ENCODE results near the gene ZMIZ1. TPM values are rescaled to one million over a fixed set of nuclear protein-coding genes. Genes with fewer than 3 reads are reported as not detected.

Gene ZMIZ1
- total and polyA plus RNA-seq, 7 experiments from 2014 or later, result 1.8 to 57.2 (median 14.2) TPM

DNA sequence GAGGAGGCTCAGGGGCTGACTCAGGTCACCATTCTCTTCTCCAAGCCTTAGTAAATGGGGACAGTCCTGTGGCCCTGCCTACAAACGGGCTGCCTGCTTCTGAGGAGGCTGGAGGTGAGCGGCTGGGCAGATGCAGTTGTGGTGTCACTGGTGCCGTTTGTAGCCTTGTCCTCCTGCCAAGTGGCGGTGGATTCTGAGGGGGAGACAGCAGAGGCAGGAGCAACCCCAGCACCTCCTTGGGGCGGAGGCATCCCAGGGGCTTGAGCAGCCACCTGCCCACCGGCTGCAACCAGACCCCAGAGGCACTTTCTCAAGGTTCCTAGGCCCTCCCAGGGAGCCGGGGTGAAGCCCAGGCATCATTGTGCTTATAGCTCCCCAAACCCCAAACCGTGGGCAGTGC, 112.5 kb downstream of the ZMIZ1 start:
- Mint-ChIP-seq H3K36me3 (no peaks in the 10 kb centered on the region), H3K4me1 (peaks cover 0 to 15% (median 4%) of the 10 kb centered on the region in 7 donors), H3K27me3 (peaks cover 0 to 2% (median 0%) of the 10 kb centered on the region in 5 donors), H3K9me3 (no peaks in the 10 kb centered on the region), H3K27ac (no peak overlapping the region), H3K4me3 (no peak overlapping the region)
- H3K9me3 ChIP-seq (ENCODE audit: control insufficient read depth in 2 of 3, low read length in 3 of 3), result no peaks in the 10 kb centered on the region
- H3K36me3 ChIP-seq (ENCODE audit: control insufficient read depth in 2 of 3, insufficient read depth in 3 of 3, low read length in 3 of 3), result no peaks in the 10 kb centered on the region
- ATAC-seq (no peak), DNase-seq (no peak)
- POLR2A ChIA-PET, result no interaction called here
- H3K27me3 ChIP-seq (ENCODE audit: control insufficient read depth in 2 of 2, insufficient read depth in 2 of 2, low read length in 2 of 2), result no peaks in the 10 kb centered on the region
- no peak overlapping the region for H3K27ac ChIP-seq (ENCODE audit: low read depth, low read length)
- no peak overlapping the region for H3K4me3 ChIP-seq (ENCODE audit: low read length)
- intact Hi-C loops (cut with micrococcal nuclease), result no loop called here
- H3K4me1 ChIP-seq (ENCODE audit: control insufficient read depth in 2 of 2, insufficient read depth in 2 of 2, low read length in 2 of 2), result no peaks in the 10 kb centered on the region
- CTCF ChIA-PET, result no interaction called here

DNA sequence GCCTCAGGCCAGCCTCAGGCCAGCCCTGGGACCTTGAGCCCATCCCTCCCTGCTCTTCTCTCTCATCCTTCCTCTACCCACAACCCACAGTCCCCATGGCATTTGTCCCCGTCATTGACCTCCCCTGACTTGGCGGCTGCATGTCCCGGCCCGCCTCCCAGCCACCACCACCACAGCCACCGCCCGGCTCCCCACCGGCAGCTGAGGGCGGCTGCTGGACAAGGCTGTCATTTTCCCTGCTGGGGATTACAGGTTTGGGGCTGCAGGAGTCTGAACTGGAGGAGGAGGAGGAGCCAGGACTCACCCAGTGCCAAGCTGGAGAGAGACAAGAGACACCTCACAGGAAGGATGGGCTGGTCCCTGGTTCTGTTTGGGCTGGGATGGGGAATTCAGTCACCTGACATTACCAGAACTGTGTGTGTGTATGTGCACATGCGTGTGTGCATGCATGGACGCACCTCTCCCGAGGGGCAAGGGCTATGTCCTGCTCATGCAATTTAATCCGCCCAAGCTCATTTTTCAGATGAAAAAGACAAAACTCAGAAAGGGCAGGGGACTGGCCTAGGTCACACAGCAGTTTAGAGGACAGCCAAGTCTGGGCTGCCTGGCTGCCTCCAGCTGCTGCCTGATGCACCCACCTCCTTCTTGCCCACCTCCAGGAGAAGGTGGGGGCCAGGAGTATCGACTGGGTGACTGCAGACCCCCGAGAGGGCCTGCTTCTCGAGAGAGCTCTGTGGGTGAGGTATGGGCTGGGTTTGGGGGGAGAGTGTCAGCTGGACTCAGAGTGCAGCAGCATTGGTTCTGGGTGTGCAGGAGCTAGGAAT, 113.1 kb downstream of the ZMIZ1 start:
- Mint-ChIP-seq H3K27ac (peak overlapping the region in 1 of 9 donors; percentile 12), H3K9me3 (no peaks in the 10 kb centered on the region), H3K4me1 (peaks cover 0 to 15% (median 4%) of the 10 kb centered on the region in 7 donors), H3K27me3 (peaks cover 0 to 2% (median 0%) of the 10 kb centered on the region in 5 donors), H3K4me3 (no peak overlapping the region), H3K36me3 (peaks cover 0 to 2% (median 0%) of the 10 kb centered on the region in 5 donors)
- Histone ChIP-seq H3K36me3 (ENCODE audit: control insufficient read depth in 2 of 3, insufficient read depth in 3 of 3, low read length in 3 of 3) (no peaks in the 10 kb centered on the region), H3K27ac (ENCODE audit: low read depth, low read length) (no peak overlapping the region), H3K9me3 (ENCODE audit: control insufficient read depth in 2 of 3, low read length in 3 of 3) (no peaks in the 10 kb centered on the region), H3K27me3 (ENCODE audit: control insufficient read depth in 2 of 2, insufficient read depth in 2 of 2, low read length in 2 of 2) (no peaks in the 10 kb centered on the region), H3K4me3 (ENCODE audit: low read length) (no peak overlapping the region), H3K4me1 (ENCODE audit: control insufficient read depth in 2 of 2, insufficient read depth in 2 of 2, low read length in 2 of 2) (no peaks in the 10 kb centered on the region)
- ChIA-PET CTCF (no interaction called here), POLR2A (no interaction called here)
- ATAC-seq (no peak), DNase-seq (no peak)
- intact Hi-C loops (cut with micrococcal nuclease), result no loop called here

DNA sequence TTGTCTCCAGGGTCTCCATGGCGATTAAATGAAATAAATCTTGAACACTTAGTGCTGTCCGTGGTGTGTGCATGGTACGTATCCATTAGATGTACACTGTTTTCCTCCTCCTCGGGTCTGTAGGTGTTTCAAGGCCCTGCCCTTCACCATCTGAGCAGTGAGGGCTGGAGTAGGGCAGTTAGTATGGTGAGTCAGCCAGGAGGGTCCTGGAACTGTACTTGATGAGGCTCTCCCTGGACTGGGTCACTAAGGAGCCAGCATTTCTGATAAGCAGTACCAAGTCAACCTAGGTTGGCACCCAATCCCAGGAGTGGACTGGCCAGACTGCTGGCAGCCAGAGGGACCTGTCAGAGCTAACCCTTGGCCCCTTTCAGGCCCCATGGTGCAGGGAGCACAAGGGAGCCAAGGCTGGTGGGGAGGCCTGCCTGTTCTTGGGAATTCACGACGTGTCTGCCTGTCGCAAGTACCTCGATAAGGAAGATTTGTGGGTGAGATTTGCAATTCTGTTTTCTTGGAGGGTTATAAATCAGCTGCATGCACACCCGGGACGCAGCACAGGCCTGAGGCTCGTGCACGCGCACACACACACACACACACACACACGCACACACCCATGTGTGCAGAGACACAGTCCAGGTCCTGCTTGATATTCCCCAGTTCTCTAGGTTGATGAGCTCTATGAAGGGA, 114.2 kb downstream of the ZMIZ1 start:
- H3K4me3 ChIP-seq (ENCODE audit: low read length), result no peak overlapping the region
- Mint-ChIP-seq H3K27me3 (peaks cover 0 to 2% (median 0%) of the 10 kb centered on the region in 5 donors), H3K9me3 (no peaks in the 10 kb centered on the region), H3K36me3 (peaks cover 0 to 6% (median 0%) of the 10 kb centered on the region in 5 donors), H3K4me3 (no peak overlapping the region), H3K4me1 (peaks cover 0 to 8% (median 2%) of the 10 kb centered on the region in 7 donors), H3K27ac (peak overlapping the region in 2 of 9 donors; percentile 23 to 60)
- POLR2A ChIA-PET, result no interaction called here
- no peak overlapping the region for H3K27ac ChIP-seq (ENCODE audit: low read depth, low read length)
- intact Hi-C loops (cut with micrococcal nuclease), result no loop called here
- no peaks in the 10 kb centered on the region for H3K27me3 ChIP-seq (ENCODE audit: control insufficient read depth in 2 of 2, insufficient read depth in 2 of 2, low read length in 2 of 2)
- ATAC-seq (no peak), DNase-seq (no peak)
- CTCF ChIA-PET, result interaction anchor here (1.4 kb wide), 1 partner anchor 12 kb away, joined by 3 read pairs; no protein-coding TSS in a partner anchor
- no peaks in the 10 kb centered on the region for H3K36me3 ChIP-seq (ENCODE audit: control insufficient read depth in 2 of 3, insufficient read depth in 3 of 3, low read length in 3 of 3)
- no peaks in the 10 kb centered on the region for H3K4me1 ChIP-seq (ENCODE audit: control insufficient read depth in 2 of 2, insufficient read depth in 2 of 2, low read length in 2 of 2)
- H3K9me3 ChIP-seq (ENCODE audit: control insufficient read depth in 2 of 3, low read length in 3 of 3), result no peaks in the 10 kb centered on the region

DNA sequence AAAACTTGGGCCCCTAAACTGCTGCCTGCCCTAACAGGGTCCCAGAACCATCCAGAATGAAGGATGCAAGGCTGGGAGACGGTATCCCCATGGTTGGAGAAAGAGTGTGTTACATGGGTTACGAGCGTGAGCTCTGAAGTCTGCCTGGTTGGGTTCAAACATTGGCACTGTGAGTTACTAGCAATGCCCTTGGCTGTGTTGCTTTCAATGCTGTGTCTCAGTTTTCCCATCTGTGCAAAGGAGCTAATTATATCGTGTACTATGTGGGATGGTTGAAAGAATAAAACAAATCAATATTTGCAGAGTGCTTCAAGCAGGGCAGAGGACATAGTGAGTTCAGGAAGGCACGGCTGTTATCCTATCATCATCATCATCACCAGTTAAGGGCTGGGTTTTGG, 114.7 kb downstream of the ZMIZ1 start:
- CTCF ChIA-PET, result interaction anchor here (1.4 kb wide), 1 partner anchor 12 kb away, joined by 3 read pairs; no protein-coding TSS in a partner anchor
- Histone ChIP-seq H3K4me3 (ENCODE audit: low read length) (no peak overlapping the region), H3K27me3 (ENCODE audit: control insufficient read depth in 2 of 2, insufficient read depth in 2 of 2, low read length in 2 of 2) (no peaks in the 10 kb centered on the region), H3K36me3 (ENCODE audit: control insufficient read depth in 2 of 3, insufficient read depth in 3 of 3, low read length in 3 of 3) (no peaks in the 10 kb centered on the region), H3K27ac (ENCODE audit: low read depth, low read length) (no peak overlapping the region), H3K9me3 (ENCODE audit: control insufficient read depth in 2 of 3, low read length in 3 of 3) (no peaks in the 10 kb centered on the region), H3K4me1 (ENCODE audit: control insufficient read depth in 2 of 2, insufficient read depth in 2 of 2, low read length in 2 of 2) (no peaks in the 10 kb centered on the region)
- ATAC-seq (no peak), DNase-seq (no peak)
- POLR2A ChIA-PET, result no interaction called here
- peaks cover 0 to 2% (median 0%) of the 10 kb centered on the region in 5 donors for H3K27me3 Mint-ChIP-seq
- H3K4me1 Mint-ChIP-seq, result peaks cover 0 to 8% (median 0%) of the 10 kb centered on the region in 7 donors
- no peak overlapping the region for H3K4me3 Mint-ChIP-seq
- peaks cover 0 to 6% (median 0%) of the 10 kb centered on the region in 5 donors for H3K36me3 Mint-ChIP-seq
- peak overlapping the region in 3 of 9 donors; percentile 23 to 76 (median 60) for H3K27ac Mint-ChIP-seq
- no peaks in the 10 kb centered on the region for H3K9me3 Mint-ChIP-seq
- intact Hi-C loops (cut with micrococcal nuclease), result no loop called here

DNA sequence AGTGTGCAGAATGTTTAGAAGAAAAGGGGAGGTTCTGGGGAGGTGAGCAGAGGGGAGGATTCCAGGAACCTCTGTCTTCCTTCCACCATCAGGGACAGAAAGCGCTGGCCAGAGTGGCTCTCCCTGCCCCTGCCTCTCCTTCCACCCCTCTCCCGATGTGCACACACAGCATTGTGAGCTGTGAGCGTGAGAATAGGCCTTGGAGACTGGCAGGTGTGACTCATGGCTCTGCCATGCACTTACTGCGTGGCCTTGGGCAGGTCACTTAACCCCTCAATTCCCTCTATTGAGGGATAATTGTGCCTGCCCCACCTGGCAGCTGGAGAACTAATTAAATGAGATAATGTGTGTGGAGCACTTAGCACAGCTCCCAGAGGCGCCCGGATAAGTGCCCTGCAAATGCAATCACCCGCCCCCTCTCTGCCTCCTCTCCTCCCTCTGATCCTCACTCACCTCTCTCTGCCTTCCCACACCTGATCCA, 115.4 kb downstream of the ZMIZ1 start:
- CTCF ChIA-PET, result interaction anchor here (1.4 kb wide), 1 partner anchor 11 kb away, joined by 3 read pairs; no protein-coding TSS in a partner anchor
- Histone ChIP-seq H3K36me3 (ENCODE audit: control insufficient read depth in 2 of 3, insufficient read depth in 3 of 3, low read length in 3 of 3) (no peaks in the 10 kb centered on the region), H3K4me3 (ENCODE audit: low read length) (no peak overlapping the region), H3K27ac (ENCODE audit: low read depth, low read length) (no peak overlapping the region), H3K27me3 (ENCODE audit: control insufficient read depth in 2 of 2, insufficient read depth in 2 of 2, low read length in 2 of 2) (no peaks in the 10 kb centered on the region), H3K9me3 (ENCODE audit: control insufficient read depth in 2 of 3, low read length in 3 of 3) (no peaks in the 10 kb centered on the region), H3K4me1 (ENCODE audit: control insufficient read depth in 2 of 2, insufficient read depth in 2 of 2, low read length in 2 of 2) (no peaks in the 10 kb centered on the region)
- POLR2A ChIA-PET, result no interaction called here
- H3K4me3 Mint-ChIP-seq, result no peak overlapping the region
- peaks cover 0 to 8% (median 0%) of the 10 kb centered on the region in 7 donors for H3K4me1 Mint-ChIP-seq
- DNase-seq, result no peak
- ATAC-seq, result no peak
- peaks cover 0 to 2% (median 0%) of the 10 kb centered on the region in 5 donors for H3K27me3 Mint-ChIP-seq
- H3K27ac Mint-ChIP-seq, result no peak overlapping the region
- peaks cover 0 to 6% (median 0%) of the 10 kb centered on the region in 5 donors for H3K36me3 Mint-ChIP-seq
- H3K9me3 Mint-ChIP-seq, result no peaks in the 10 kb centered on the region
- intact Hi-C loops (cut with micrococcal nuclease), result no loop called here

DNA sequence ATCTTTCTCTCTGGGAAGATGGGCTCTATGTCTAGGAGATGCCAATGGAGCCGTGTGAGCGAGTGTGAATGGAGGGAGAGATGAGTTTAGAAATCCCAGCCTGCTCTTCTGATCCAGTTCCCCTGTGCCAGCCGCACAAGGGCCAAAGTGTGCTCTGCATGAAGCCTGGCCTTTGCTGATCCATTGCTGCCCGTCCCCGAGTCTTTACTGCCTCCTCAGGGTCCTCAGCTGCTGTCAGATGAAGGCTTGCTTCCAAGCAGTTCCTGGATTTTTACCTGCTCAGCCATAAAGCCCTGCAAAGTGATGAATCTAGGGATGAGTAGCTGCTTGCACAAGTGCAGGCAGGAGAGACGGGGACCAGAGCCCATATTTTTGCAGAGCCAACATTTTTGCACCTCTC, 115.9 kb downstream of the ZMIZ1 start:
- ATAC-seq (no peak), DNase-seq (no peak)
- intact Hi-C loops (cut with micrococcal nuclease), result no loop called here
- Mint-ChIP-seq H3K9me3 (no peaks in the 10 kb centered on the region), H3K4me1 (peaks cover 0 to 8% (median 0%) of the 10 kb centered on the region in 7 donors), H3K4me3 (no peak overlapping the region), H3K27me3 (peaks cover 0 to 2% (median 0%) of the 10 kb centered on the region in 5 donors), H3K36me3 (peaks cover 0 to 6% (median 4%) of the 10 kb centered on the region in 5 donors), H3K27ac (no peak overlapping the region)
- Histone ChIP-seq H3K4me1 (ENCODE audit: control insufficient read depth in 2 of 2, insufficient read depth in 2 of 2, low read length in 2 of 2) (no peaks in the 10 kb centered on the region), H3K9me3 (ENCODE audit: control insufficient read depth in 2 of 3, low read length in 3 of 3) (no peaks in the 10 kb centered on the region), H3K36me3 (ENCODE audit: control insufficient read depth in 2 of 3, insufficient read depth in 3 of 3, low read length in 3 of 3) (no peaks in the 10 kb centered on the region), H3K27me3 (ENCODE audit: control insufficient read depth in 2 of 2, insufficient read depth in 2 of 2, low read length in 2 of 2) (no peaks in the 10 kb centered on the region), H3K4me3 (ENCODE audit: low read length) (no peak overlapping the region), H3K27ac (ENCODE audit: low read depth, low read length) (no peak overlapping the region)
- ChIA-PET POLR2A (no interaction called here), CTCF (interaction anchor here (0.7 kb wide), 1 partner anchor 161 kb away, joined by 4 read pairs; no protein-coding TSS in a partner anchor)
